ENCODE results near the gene ZNF521.

The ZNF521 gene

DNA sequence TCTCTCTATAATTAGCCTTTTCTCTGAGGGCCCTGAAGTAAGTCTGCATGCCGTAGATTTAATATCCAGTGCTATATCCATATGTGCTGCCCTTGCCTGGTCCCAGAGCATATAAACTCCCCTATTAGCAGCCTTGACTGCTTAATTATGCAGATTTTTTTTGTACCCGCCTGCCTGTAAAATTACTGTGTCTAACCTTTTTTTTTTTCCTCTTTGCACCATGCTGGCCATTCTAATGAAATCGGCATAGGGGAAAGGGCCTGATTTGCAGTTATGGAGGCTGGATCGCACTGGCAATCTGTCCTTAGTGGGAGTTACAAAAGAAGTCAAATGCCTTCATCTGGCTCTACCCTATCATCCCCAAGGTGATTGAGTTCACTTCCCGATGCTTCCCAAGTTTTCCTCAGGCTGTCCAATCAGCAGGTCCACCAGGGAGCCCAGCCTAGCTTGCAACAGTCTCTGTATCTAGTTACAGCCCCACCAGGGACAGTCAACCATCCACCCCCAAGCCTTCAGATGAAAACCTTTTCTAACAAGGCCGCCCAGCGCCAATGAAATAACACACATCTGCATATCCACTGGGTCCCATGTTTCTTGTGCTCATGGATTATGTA lies 239.0 kb downstream of the ZNF521 start:
- FAIRE-seq (no peak), DNase-seq (ENCODE audit: insufficient read length, low spot score) (no peak)
- TF ChIP-seq SPI1 (IDR thresholded peaks at IDR 0.05; ENCODE audit: low read depth, low read length) (no peak), TAF1 (IDR thresholded peaks at IDR 0.05; ENCODE audit: low read depth, low read length) (no peak), POLR2AphosphoS5 (IDR thresholded peaks at IDR 0.05; ENCODE audit: low read depth, low read length) (no peak), POU2F2 (IDR thresholded peaks at IDR 0.05; ENCODE audit: low read depth, low read length) (no peak), POLR2A (IDR thresholded peaks at IDR 0.05; ENCODE audit: low read depth, low read length) (no peak), PAX5 (IDR thresholded peaks at IDR 0.05; ENCODE audit: insufficient read depth, low read length, severe bottlenecking) (no peak)

DNA sequence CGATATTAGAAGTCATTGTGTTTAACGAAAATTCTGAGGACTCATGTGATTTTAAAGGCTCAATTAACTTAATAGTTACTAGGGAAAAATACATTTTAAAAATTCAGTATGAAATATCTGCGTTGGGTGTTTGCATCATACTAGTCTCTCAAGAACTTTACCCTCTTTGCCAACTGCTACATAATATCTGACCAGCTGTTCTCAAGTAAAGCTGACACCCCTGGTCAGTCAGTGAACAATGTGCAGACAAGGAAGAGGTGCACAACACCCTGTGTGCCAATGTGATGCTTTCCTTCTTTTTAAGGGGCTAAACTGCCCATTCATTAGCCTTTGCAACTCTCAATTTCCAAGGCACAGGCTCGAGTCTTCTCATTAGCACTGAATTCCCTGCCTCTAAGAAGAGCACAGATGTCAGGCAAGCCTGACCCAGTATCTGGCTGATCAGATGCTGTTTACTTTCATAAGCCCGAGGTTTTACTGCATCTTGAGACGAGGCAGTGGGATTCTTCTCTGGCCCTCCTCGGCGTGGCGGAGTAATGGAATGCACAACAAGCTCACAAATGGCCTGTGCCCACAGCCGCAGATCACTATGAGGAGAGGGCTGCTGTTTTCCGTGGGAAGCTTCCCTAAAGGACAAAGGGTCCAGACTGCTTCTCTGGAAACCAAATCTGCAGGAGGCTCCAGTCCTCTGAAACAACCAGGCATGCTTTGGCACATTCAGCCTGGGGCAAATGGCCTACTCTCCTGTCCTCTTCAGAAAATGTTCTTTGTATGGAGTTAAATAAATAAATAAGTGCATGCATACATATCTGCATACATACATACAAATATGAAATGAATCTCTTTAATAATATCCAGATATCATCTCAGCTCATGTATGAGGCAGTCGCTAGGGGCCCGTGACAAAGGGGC lies 240.3 kb downstream of the ZNF521 start:
- FAIRE-seq (no peak), DNase-seq (ENCODE audit: insufficient read length, low spot score) (no peak)
- TF ChIP-seq PAX5 (IDR thresholded peaks at IDR 0.05; ENCODE audit: insufficient read depth, low read length, severe bottlenecking) (no peak), POLR2AphosphoS5 (IDR thresholded peaks at IDR 0.05; ENCODE audit: low read depth, low read length) (no peak), POU2F2 (IDR thresholded peaks at IDR 0.05; ENCODE audit: low read depth, low read length) (no peak), SPI1 (IDR thresholded peaks at IDR 0.05; ENCODE audit: low read depth, low read length) (no peak), TAF1 (IDR thresholded peaks at IDR 0.05; ENCODE audit: low read depth, low read length) (no peak), POLR2A (IDR thresholded peaks at IDR 0.05; ENCODE audit: low read depth, low read length) (no peak)

DNA sequence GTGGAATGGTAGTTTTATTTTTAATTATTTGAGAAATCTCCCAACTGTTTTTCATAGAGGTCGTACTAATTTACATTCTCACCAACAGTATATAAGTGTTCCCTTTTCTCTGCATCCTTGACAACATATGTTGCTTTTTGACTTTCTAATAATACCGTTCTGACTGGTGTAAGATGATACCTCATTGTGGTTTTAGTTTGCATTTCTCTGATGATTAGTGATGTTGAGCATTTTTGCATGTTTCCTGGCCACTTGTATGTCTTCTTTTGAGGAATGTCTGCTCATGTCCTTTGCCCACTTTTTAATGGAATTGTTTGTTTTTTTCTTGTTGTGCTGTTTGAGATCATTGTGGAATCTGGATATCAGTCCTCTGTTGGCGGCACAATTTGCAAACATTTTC lies 242.5 kb downstream of the ZNF521 start:
- TF ChIP-seq PAX5 (IDR thresholded peaks at IDR 0.05; ENCODE audit: insufficient read depth, low read length, severe bottlenecking) (no peak), SPI1 (IDR thresholded peaks at IDR 0.05; ENCODE audit: low read depth, low read length) (no peak), POLR2A (IDR thresholded peaks at IDR 0.05; ENCODE audit: low read depth, low read length) (no peak), POLR2AphosphoS5 (IDR thresholded peaks at IDR 0.05; ENCODE audit: low read depth, low read length) (no peak), POU2F2 (IDR thresholded peaks at IDR 0.05; ENCODE audit: low read depth, low read length) (no peak), TAF1 (IDR thresholded peaks at IDR 0.05; ENCODE audit: low read depth, low read length) (no peak)
- no peak for DNase-seq (ENCODE audit: insufficient read length, low spot score)
- FAIRE-seq: no peak

DNA sequence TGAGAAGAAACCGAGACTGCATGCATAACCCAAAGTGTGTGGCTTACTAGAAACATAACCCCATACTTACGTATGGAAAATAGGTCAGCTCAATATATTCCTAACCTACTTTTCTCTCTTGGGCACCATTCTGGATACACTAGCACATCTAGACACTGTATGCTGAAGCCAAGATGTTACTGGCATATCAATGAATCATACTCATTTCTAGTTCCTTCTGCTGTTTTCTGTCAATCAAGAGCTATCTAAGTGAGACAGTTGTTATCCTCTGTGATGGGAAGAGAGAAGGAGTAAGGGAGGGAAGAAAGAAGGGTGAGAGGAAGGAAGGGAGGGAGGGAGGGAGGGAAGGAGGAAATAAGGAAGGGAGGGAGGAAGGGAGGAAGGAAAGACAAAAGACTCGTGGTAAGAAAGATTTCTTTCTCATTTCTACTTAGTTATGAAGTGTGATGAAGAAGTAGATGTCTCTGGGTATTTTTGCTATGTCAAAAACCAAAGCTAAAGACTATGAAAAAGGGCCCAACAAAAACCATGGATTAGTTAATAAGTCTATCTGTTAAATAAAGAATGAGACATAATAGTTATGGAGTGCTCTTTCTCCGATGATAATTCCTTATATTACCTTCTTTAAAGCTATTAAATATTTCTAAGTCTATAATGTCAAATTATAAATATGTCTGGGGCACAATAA lies 248.4 kb downstream of the ZNF521 start:
- FAIRE-seq: no peak
- no peak for DNase-seq (ENCODE audit: insufficient read length, low spot score)
- TF ChIP-seq POLR2AphosphoS5 (IDR thresholded peaks at IDR 0.05; ENCODE audit: low read depth, low read length) (no peak), SPI1 (IDR thresholded peaks at IDR 0.05; ENCODE audit: low read depth, low read length) (no peak), PAX5 (IDR thresholded peaks at IDR 0.05; ENCODE audit: insufficient read depth, low read length, severe bottlenecking) (no peak)

DNA sequence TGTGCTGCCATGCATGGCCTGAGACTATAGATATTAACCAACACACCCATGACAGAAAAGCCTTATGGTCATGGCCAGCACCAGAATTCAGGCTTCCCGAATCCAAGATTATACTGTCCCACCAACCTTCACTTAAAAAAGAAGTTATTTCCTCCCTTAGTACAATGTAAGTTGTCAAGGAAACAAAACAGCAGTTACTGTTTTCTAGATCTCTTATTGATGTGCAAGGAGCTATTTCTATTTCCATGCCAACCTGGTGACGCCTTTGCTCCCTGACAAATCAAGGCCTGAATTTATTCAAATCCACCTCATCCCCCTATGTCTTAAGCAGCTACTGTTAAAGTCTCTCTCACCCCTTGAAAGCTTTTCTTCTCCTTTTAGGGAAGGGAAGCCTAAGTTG lies 249.3 kb downstream of the ZNF521 start:
- TF ChIP-seq SPI1 (IDR thresholded peaks at IDR 0.05; ENCODE audit: low read depth, low read length): no peak
- no peak for TF ChIP-seq PAX5 (IDR thresholded peaks at IDR 0.05; ENCODE audit: insufficient read depth, low read length, severe bottlenecking)
- no peak for TF ChIP-seq POLR2A (IDR thresholded peaks at IDR 0.05; ENCODE audit: low read depth, low read length)
- TF ChIP-seq POLR2AphosphoS5 (IDR thresholded peaks at IDR 0.05; ENCODE audit: low read depth, low read length): no peak
- TF ChIP-seq TAF1 (IDR thresholded peaks at IDR 0.05; ENCODE audit: low read depth, low read length): no peak
- no peak for TF ChIP-seq POU2F2 (IDR thresholded peaks at IDR 0.05; ENCODE audit: low read depth, low read length)
- FAIRE-seq (no peak), DNase-seq (ENCODE audit: insufficient read length, low spot score) (no peak)

DNA sequence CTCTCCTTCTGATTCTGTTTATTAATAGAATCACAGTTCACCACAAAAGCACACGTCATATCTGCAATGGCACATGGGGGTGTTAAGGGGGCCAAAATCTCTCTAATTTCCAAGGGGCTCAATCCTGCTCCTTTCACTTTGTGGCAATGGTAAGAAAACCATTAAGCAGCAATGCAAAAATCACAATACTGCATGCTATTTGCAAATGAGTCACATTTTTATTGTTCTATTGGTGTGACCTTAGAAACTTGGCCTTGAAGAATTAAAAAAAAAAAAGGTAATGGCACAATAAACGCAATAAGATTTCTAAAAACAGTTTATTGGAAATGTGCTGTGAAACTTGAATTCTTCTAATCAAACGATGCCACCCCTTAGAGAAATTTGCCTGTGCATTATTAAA lies 251.5 kb downstream of the ZNF521 start:
- FAIRE-seq: no peak
- TF ChIP-seq TAF1 (IDR thresholded peaks at IDR 0.05; ENCODE audit: low read depth, low read length): no peak
- no peak for TF ChIP-seq SPI1 (IDR thresholded peaks at IDR 0.05; ENCODE audit: low read depth, low read length)
- TF ChIP-seq PAX5 (IDR thresholded peaks at IDR 0.05; ENCODE audit: insufficient read depth, low read length, severe bottlenecking): no peak
- TF ChIP-seq POLR2A (IDR thresholded peaks at IDR 0.05; ENCODE audit: low read depth, low read length): no peak
- TF ChIP-seq POLR2AphosphoS5 (IDR thresholded peaks at IDR 0.05; ENCODE audit: low read depth, low read length): no peak
- no peak for TF ChIP-seq POU2F2 (IDR thresholded peaks at IDR 0.05; ENCODE audit: low read depth, low read length)

DNA sequence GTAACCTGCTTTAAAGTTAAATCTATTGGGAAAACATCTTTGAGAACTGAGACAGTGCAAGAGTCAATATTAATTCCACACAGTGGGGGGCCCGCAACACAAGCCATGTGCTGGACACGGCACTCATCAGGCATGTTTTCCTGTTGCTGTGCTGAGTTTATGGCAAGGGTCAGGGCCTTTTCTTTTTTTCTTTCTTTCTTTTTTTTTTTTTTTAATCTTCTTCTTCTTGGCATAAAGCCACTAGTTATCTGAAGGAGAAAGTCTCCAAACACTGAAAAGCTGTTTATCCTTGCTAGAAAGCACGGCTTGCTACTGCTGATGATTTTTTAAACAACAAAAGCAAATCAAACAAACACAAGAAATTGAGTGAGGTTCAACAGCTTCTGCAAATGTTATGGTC lies 252.1 kb downstream of the ZNF521 start:
- TF ChIP-seq PAX5 (IDR thresholded peaks at IDR 0.05; ENCODE audit: insufficient read depth, low read length, severe bottlenecking) (no peak), POLR2AphosphoS5 (IDR thresholded peaks at IDR 0.05; ENCODE audit: low read depth, low read length) (no peak), POU2F2 (IDR thresholded peaks at IDR 0.05; ENCODE audit: low read depth, low read length) (no peak), POLR2A (IDR thresholded peaks at IDR 0.05; ENCODE audit: low read depth, low read length) (no peak), TAF1 (IDR thresholded peaks at IDR 0.05; ENCODE audit: low read depth, low read length) (no peak), SPI1 (IDR thresholded peaks at IDR 0.05; ENCODE audit: low read depth, low read length) (no peak)
- DNase-seq (ENCODE audit: insufficient read length, low spot score) (no peak), FAIRE-seq (no peak)

More for the DNA sequence above, 251.5 kb downstream of the ZNF521 start:
- no peak for DNase-seq (ENCODE audit: insufficient read length, low spot score)

DNA sequence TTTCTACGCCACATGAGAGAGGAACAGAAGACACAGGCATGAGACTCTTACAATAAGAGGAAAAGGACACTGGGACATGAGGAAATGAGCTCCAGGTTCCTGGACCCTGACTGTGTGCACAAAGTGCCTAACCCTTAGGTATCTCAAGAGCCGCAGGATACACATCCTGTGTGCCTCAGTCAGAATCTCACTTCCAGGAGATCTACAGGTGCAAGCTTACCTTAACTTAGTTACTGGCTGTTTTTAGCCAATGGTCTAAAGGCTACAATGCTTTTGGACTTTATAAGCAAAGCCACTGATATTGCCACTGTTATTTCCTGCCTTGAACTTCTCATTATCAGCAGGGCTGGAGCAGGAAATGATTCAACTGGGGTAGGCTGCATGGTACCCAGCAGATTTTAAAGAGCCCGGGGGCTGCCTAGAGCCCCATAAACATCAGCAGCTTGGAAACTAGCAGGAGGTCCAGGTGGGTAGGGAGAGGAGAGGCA lies 254.4 kb downstream of the ZNF521 start:
- FAIRE-seq (no peak), DNase-seq (ENCODE audit: insufficient read length, low spot score) (no peak)

DNA sequence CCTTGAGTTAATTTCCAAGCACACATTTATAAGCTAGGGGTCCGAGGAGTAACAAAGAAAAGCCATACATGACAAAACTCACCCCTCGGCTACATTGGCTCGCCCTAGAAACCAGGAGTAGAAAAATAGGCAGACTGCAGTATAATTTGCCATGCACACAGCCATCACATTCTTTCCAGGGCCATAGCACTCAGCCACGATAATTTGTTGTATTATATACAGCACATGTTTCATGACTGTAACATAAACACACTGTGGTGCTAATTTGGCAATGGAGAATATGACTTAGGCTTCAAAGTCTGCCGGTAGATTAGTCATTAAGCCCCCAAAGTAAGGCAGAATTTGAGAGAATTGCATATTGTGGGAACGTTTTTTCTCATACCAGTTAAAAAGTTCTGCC lies 254.9 kb downstream of the ZNF521 start:
- TF ChIP-seq SPI1 (IDR thresholded peaks at IDR 0.05; ENCODE audit: low read depth, low read length) (no peak), PAX5 (IDR thresholded peaks at IDR 0.05; ENCODE audit: insufficient read depth, low read length, severe bottlenecking) (no peak), POLR2AphosphoS5 (IDR thresholded peaks at IDR 0.05; ENCODE audit: low read depth, low read length) (no peak), POLR2A (IDR thresholded peaks at IDR 0.05; ENCODE audit: low read depth, low read length) (no peak), TAF1 (IDR thresholded peaks at IDR 0.05; ENCODE audit: low read depth, low read length) (no peak), POU2F2 (IDR thresholded peaks at IDR 0.05; ENCODE audit: low read depth, low read length) (no peak)
- FAIRE-seq: no peak
- no peak for DNase-seq (ENCODE audit: insufficient read length, low spot score)

More for the DNA sequence above, 254.4 kb downstream of the ZNF521 start:
- TF ChIP-seq SPI1 (IDR thresholded peaks at IDR 0.05; ENCODE audit: low read depth, low read length) (no peak), TAF1 (IDR thresholded peaks at IDR 0.05; ENCODE audit: low read depth, low read length) (no peak), POLR2A (IDR thresholded peaks at IDR 0.05; ENCODE audit: low read depth, low read length) (no peak), POLR2AphosphoS5 (IDR thresholded peaks at IDR 0.05; ENCODE audit: low read depth, low read length) (no peak), POU2F2 (IDR thresholded peaks at IDR 0.05; ENCODE audit: low read depth, low read length) (no peak), PAX5 (IDR thresholded peaks at IDR 0.05; ENCODE audit: insufficient read depth, low read length, severe bottlenecking) (no peak)

Measured in GM12891 (cell line).